ENCODE results near the gene DIPK1B.

DIPK1B gene

DNA sequence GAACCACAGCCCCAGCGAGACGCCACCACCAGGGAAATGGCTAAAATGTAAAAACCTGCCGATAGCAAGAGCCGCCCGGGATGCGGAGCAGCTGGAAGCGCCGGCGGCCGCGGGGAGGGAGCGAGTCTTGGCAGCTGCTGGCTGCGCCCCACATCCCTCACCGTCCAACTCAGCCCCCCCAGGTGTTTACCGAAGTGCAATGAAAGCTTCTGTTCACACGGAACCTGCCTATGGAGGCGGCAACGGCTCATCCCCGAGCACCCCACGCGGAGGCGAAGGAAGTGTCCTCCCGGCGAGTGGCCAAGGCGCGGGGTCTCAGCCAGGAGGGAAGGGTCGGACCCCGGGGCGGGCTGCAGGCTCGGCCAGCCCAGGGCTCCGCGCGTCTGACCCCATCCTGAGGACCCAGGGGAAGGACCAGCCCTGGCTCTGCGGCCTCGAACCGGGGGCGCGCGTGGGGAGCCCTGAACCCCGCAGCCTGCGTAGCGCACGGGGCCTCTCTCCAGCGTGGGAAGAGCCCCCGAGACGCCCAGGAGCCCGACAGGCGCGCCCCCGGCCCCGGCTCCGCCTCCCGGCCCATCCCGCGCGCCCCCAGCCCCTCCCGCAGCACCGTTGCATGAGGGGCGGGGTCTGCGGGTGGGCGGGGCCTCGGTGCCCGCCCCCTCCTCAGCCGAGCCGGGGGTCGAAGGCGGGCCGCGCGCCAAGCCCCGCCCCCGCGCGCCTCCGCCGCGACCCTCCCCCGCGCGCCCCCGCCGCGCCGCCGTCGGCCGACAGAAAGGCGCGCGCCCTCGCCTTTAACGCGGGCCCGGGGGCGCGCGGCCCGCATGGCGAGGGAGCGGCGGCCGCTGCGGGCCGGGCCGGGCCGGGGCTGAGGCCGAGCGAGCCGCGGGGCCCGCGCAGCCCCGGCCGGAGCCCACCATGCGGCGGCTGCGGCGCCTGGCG lies at the start of gene DIPK1B:
Gene DIPK1B (plus strand): TSS at position 822 of the 939 bp plus-strand sequence. CDS start 94 bp downstream, at position 916.
- no peak for DNase-seq (ENCODE audit: low read depth)

DNA sequence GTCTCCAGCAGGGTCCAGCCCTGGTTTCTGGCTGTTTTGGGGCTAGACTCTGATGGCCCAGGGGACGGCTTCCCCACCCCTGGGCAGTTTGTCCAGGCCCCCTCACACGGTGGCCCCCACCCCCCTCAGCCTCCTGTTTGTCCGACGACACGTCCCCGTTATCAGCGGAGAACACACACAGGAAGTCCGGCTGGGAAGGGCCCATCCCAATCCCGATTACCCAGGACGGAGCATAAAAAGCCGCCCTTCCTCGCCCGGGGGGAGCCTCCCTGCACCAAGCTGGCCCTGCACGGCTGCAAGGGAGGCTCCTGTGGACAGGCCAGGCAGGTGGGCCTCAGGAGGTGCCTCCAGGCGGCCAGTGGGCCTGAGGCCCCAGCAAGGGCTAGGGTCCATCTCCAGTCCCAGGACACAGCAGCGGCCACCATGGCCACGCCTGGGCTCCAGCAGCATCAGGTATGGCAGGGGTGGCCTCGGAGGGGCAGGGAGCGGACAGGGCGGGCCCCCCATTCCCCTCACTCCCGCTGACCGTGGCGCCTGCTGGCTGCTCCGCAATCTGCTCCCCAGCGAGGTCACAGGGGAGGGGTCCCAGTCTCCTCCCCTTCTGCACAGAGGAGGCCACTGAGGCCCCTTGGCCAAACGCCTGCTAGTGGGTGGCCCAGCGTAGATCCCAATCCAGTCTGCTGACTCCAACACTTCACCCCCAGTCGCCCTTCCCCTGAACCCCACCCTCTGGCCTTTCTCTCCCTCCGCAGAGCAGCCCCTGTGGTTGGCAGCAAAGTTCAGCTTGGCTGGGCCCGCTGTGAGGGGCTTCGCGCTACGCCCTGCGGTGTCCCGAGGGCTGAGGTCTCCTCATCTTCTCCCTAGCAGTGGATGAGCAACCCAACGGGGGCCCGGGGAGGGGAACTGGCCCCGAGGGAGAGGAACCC lies 49.5 kb upstream of the DIPK1B start, which contains the start of gene EGFL7:
Gene EGFL7 (plus strand): TSS at position 261 of the 926 bp plus-strand sequence. CDS start 5,367 bp downstream, outside the sequence.
- DNase-seq (ENCODE audit: low read depth) = no peak

DNA sequence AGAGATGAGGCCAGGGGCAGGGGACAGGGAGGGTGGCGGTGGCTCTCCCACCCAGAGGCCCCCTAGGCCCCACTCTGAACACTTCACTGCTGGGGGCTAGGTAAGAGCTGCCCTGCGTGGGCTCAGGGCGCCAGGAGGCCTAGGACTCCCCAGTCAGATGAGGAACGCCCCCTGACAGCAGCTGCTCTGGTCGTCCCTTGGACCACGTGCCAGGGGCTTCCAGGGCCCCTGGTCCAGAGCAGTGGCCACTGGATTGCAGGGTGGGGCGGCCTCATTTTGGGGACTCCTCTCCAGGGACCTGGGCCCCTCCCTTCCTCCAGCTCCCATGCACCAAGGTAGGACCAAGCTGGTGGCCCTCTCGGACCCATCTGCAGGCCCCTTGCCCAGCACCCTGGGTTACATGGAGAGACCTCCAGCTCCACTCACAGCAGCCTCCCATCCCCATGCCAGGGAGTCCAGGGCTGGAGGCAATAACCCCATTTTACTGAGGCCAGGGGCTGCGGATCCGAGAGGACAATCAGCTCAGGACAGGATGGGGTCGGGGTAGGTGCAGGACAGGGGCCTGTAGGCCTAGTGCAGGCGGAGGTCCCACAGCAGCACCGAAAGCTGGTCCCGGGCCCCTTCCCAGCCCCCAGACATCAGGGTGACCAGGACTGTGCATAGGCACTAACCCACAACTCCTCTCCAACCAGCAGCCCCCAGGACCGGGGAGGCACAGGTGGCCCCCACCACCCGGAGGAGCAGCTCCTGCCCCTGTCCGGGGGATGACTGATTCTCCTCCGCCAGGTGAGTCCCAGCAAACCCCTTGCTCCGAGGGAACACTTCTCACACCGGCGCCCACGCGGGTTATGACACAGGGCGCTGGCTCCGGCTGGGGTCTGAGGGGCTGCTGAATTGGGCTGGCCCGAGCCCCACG lies 48.1 kb upstream of the DIPK1B start:
- DNase-seq (ENCODE audit: low read depth) = no peak

DNA sequence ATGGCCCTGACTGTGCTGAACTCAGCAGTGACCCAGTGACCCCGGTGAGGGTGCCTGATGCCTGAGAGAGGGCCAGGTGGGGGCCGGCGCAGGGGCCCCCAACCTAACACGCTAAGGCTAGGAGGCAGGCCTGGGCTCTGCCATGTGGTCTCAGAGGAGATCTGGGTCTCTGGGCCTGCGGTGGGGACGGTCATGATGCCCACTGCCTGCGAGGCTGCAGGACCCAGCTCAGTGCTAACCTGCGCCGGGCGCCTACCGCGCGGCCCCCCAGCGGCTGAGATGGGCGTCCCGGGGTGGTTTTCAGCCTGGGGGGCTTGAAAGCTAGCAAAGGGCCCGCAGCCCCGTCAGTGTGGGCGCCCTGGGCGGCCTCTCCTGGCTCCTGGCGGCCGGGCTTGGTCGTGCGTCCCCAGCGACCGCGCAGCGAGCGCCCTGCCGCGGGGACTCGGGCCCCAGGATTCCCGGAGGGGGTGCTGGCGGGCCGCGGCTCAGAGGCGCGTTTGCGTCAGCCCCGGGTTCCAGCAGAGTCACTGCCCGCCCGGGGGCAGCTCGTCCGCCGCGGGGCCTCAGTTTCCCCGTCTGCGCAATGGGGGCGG lies 47.2 kb upstream of the DIPK1B start:
- DNase-seq (ENCODE audit: low read depth) = no peak

DNA sequence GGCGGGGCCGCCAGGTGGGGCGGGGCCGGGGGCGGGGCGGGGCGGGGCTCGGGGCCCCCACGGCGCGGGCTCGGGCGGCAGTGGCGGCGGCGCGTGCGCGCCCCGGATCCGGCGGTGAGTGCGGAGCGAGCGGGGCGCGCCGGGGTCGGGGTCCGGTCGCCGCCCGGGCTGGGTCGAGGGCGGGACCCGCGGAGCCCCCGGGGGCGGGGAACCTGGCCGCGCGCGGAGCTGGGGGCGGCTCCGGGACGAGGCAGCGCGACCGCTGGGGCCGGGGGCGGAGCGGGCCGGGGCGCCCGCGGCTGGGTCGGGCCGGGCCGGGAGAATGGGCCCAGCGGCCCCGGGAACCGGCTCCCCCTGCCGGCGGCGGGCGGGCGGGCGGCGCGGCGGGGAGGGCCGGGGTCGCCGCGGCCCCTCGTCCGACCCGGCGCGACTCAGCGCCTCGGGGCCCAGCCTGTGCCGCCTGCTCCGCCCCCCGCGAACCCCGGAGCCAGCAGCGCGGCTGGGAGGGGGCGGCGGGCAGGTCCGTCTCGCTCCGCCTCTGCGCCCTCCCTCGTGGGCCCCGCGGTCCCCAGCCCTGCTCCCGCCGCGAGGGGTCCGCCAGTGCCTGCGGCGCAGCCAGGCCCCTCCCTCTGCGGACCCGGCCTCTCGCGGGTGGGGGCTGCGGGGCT lies 46.5 kb upstream of the DIPK1B start:
- no peak for DNase-seq (ENCODE audit: low read depth)

DNA sequence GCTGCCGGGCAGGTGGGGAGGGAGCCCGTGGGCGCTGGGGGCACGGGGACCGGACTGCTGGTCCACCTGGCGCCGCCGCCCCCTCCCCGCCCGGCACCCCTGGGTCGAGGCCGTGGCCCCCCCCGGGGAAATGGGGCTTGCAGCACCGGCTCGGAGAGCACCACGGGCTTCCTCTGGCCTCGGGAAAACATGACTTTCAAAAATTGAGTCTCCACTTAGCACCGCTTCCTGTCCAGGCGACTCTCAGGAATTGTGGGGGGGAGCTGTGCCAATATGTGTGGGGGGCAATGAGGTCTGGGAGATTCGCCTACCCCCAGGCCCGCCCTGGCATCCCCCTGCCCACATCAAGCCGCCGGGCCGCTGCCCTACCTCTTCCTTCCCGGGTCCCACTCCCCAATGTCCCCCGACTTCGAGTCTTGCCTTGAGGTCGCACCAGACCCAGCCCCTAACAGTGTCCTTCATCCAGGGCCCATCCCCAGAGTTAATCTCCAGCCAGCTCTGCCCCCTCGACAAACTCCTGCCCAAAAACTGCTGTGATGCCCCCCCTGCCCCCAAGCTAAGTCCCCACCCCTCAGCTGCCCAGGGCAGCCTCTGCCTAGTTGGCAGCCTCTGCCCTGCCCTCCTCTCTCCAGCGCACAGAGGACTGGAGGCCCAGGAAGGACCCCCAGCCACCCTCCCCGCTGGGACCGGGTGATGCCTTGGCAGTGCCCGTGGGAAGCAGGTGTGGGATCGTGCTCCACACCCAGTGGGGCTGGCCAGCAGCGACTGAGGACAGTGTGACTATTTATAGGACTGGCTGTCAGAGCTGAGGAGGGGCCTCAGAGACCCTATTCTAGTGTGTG lies 45.8 kb upstream of the DIPK1B start:
- DNase-seq (ENCODE audit: low read depth) = no peak

DNA sequence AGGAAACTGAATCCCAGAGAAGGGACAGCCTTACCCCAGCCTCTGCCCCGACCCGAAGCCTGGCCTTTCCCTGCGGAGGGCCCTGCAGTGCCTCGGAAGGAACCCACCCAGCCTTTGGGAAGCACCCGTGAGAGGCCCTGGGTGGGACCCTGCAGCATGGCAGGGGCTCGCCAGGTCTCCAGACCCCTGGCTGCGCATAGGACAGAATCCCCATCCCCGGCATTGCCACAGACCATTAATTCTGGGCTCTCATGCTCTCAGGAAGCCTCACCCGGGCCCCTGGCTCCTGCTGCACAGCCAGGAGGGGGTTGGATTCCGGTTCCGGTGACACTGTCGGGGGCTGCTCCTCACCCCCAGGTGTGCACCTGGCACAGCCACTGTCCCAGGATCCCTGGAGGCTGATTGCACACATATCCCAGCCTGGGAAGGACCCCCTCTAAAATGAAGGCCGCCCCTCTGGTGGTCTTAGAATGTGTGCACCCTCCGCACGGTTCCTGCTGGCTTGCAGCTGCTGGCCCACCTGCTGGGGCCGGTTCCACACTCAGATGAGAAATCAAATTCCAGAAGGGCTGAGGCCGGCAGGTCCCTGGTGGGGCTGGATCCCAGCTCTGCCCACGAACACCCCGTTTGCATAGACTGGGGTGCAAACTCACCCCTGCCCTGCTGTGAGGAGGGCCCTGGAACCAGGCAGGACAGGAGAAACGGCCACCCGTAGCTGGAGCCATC lies 45.0 kb upstream of the DIPK1B start:
- no peak for DNase-seq (ENCODE audit: low read depth)

DNA sequence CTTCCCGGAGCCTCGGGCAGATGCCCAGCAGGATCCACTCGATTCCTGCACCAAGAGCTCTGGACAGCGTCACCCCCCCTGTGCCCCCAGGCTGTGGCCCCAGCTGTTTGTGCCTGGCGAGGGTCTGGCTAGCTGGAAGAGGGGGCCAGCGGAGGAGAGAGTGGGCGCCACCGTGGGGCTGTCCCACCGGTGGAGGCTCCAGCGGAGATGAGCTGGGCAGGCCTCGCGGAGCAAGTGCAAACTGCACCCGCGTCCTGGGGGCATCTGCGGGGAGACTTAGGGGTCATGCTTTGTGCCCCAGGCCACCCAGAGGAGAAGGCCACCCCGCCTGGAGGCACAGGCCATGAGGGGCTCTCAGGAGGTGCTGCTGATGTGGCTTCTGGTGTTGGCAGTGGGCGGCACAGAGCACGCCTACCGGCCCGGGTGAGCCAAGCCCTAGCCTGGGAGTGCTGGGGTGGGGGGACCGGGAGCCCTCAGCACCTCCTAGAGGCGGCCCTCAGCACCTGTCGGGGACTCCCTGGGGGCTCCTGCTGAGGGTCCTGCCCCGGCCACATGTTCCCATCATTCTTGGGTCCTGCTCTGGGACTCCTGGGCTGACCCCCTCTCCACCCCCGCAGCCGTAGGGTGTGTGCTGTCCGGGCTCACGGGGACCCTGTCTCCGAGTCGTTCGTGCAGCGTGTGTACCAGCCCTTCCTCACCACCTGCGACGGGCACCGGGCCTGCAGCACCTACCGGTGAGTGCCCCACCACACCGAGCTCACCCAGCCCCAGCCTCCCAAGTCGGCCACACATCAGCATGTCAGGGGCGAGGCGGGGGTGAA lies 44.2 kb upstream of the DIPK1B start:
- DNase-seq (ENCODE audit: low read depth) = no peak

DNA sequence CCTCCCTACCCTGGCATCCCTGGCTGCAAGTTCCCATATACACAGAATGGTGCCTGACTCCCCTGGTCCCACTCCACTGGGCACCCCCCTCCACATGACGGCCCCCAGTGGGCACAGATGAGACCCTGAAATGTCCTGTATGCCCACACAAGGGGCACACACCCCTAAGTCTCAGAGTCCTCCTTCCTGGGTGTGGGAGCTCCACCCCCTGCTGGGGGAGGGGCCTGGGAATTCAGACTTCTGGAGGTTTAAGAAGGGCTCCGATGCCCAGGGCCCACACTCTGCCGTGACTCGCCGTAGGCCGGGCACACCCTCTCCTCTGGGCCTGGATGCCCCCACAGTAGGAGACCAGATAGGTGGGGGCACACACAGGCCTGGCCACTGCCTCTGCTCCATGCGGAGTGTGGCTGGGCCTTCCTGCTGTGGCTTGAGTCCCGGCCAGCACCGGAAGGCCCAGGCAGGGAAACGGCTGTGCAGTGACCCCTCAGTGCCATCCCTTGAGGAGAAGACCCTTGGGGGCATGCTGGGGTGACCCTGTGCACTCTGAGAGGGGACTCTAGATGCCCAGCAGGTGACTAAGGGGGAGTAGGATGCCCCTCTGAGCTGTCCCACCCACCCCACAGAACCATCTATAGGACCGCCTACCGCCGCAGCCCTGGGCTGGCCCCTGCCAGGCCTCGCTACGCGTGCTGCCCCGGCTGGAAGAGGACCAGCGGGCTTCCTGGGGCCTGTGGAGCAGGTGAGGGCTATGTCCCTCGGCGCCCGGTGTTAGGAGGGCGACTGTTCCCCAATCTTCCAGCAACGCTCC lies 43.2 kb upstream of the DIPK1B start:
- no peak for DNase-seq (ENCODE audit: low read depth)

DNA sequence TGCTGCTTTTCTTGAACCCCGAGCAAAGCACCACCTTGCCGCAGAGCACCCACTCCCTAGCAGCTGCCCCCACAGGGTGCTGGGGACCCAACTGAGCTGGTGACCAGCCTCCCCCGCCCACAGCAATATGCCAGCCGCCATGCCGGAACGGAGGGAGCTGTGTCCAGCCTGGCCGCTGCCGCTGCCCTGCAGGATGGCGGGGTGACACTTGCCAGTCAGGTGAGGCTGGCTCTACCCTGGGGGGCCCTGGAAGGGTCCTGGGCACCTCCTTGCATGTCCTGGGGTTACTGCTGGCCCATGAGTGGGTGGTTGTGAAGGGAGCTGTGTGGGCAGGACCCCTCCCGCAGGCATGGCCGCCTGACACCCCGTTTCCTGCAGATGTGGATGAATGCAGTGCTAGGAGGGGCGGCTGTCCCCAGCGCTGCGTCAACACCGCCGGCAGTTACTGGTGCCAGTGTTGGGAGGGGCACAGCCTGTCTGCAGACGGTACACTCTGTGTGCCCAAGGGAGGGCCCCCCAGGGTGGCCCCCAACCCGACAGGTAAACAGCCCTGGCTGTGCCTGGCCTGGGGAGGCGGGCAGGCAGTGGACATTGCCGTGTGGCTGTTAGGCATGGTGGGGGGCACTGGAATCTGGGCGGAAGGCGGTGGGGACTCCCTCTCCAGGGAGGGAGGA lies 42.4 kb upstream of the DIPK1B start:
- DNase-seq (ENCODE audit: low read depth) = no peak

DNA sequence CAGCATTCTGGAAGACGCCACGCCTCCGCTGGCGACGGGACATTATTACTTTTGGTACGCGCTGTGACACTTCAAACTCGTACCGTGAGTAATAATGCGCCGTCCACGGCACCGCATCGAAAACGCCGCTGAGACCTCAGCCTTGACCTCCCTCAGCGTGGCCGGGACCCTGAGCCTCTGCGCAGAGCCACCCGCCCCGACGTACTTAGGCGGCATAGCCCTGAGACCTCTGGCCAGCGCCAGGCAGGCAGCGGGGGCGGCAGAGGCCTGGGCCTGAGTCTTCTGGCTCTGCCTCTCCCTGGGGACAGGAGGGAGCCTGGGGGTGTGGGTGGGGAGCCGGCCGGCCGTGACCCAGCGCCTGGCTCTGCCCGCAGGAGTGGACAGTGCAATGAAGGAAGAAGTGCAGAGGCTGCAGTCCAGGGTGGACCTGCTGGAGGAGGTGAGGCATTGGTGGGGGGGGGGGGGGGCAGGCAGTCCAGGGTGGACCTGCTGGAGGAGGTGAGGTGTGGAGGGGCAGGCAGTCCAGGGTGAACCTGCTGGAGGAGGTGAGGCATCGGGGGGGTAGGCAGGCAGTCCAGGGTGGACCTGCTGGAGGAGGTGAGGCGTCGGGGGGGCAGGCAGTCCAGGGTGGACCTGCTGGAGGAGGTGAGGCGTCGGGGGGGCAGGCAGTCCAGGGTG lies 41.7 kb upstream of the DIPK1B start:
- DNase-seq (ENCODE audit: low read depth) = no peak

DNA sequence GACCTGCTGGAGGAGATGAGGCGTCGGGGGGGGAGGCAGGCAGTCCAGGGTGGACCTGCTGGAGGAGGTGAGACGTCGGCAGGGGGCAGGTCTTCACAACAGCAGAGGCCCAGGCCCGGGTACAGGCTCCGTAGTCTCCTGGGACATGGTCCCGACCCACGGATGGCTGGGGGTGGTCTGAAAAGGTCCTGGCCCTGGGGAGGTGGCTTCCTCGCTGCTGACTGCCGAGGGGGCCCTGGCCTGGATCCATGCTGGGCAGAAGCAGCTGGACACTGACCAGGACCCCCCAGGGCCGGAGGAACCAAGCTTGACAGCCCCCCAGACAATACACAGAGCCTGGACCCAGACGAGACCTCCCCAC lies 41.1 kb upstream of the DIPK1B start:
- no peak for DNase-seq (ENCODE audit: low read depth)

DNA sequence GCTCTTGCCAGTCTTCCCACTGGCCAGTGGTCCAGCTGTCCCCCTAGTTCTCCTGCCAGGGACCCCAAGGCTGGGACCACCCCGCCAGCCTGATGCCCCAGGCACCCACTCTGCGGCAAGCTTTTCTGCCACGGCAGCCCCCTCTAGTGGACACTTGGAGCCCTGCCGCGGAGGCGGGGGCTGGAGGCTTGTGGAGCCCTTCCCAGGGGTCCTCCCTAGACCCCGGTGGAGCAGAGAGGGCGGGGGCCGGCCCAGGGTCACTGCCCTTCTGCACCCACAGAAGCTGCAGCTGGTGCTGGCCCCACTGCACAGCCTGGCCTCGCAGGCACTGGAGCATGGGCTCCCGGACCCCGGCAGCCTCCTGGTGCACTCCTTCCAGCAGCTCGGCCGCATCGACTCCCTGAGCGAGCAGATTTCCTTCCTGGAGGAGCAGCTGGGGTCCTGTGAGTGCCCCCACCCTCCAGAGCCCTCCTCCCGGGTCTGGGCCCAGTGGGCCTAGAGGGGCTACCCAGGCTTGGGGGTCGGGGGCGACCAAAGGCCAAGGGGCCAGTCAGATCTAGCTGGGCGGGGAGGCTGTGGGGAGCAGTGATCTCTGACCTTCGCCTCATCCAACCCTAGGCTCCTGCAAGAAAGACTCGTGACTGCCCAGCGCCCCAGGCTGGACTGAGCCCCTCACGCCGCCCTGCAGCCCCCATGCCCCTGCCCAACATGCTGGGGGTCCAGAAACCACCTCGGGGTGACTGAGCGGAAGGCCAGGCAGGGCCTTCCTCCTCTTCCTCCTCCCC lies 40.5 kb upstream of the DIPK1B start:
- DNase-seq (ENCODE audit: low read depth) = peak; percentile 44

DNA sequence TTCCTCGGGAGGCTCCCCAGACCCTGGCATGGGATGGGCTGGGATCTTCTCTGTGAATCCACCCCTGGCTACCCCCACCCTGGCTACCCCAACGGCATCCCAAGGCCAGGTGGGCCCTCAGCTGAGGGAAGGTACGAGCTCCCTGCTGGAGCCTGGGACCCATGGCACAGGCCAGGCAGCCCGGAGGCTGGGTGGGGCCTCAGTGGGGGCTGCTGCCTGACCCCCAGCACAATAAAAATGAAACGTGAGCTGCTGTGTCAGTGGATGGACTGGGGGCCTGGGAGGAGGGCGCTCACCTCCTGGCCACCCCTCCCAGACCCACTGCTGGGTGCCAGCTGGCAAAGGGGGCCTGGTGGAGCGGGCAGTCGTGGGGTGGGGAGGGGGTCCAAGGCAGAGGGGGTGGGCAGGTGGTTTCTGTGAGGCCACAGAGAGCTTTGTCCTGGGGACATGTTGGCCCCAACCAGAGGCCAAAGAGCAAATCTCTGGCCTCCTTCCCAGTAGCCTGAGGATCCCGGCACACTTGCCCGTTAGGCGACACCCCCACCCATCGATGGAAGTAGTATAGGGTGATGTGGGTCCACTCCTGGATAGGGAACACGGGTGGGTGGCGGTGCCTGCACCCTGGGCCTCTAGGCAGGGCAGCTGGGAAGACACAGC lies 39.8 kb upstream of the DIPK1B start:
- DNase-seq (ENCODE audit: low read depth) = no peak

Measured in activated T-cell treated with anti-CD3 and anti-CD28 coated beads for 1 hour (primary cell).